ENCODE results near the gene BCL11B. TPM values are rescaled to one million over a fixed set of nuclear protein-coding genes. Genes with fewer than 3 reads are reported as not detected.

The BCL11B gene
- polyA plus RNA-seq, 4 donors: 0.45 to 5.1 (median 1.5) TPM

- WGBS, 3 donors: 40 to 60% (median 53%) methylated on average over 5 of the region's 5 CpGs
- Histone ChIP-seq H3K4me3 (ENCODE audit: low read depth in 1 of 3, low read length in 3 of 3) (no peak overlapping the region), H3K9me3 (ENCODE audit: control insufficient read depth in 2 of 2, insufficient read depth in 1 of 2, low read depth in 1 of 2, low read length in 1 of 2) (no peaks in the 10 kb centered on the region), H3K4me1 (ENCODE audit: control insufficient read depth in 3 of 3, insufficient read depth in 2 of 3, low read depth in 1 of 3, low read length in 2 of 3) (peaks cover 0 to 9% (median 2%) of the 10 kb centered on the region in 3 donors), H3K27me3 (ENCODE audit: control insufficient read depth in 3 of 3, insufficient read depth in 3 of 3, low read length in 3 of 3) (peaks cover 0 to 7% (median 6%) of the 10 kb centered on the region in 3 donors), H3K36me3 (ENCODE audit: control insufficient read depth in 3 of 3, insufficient read depth in 2 of 3, low read depth in 1 of 3, low read length in 3 of 3) (peaks cover 0 to 38% (median 4%) of the 10 kb centered on the region in 3 donors), H3K27ac (ENCODE audit: low read depth in 1 of 3, low read length in 2 of 3) (peak overlapping the region in 1 of 3 donors; percentile 22)
- no peak for FAIRE-seq
- no peak for DNase-seq
Measured at GRCh38 chr14:99250636-99251208, 21.3 kb downstream of the BCL11B start.

- WGBS, 3 donors: 80 to 90% (median 88%) methylated on average over 6 of the region's 6 CpGs
- Histone ChIP-seq H3K27me3 (ENCODE audit: control insufficient read depth in 3 of 3, insufficient read depth in 3 of 3, low read length in 3 of 3) (peaks cover 0 to 7% (median 6%) of the 10 kb centered on the region in 3 donors), H3K9me3 (ENCODE audit: control insufficient read depth in 2 of 2, insufficient read depth in 1 of 2, low read depth in 1 of 2, low read length in 1 of 2) (no peaks in the 10 kb centered on the region), H3K4me1 (ENCODE audit: control insufficient read depth in 3 of 3, insufficient read depth in 2 of 3, low read depth in 1 of 3, low read length in 2 of 3) (peaks cover 0 to 9% (median 2%) of the 10 kb centered on the region in 3 donors), H3K36me3 (ENCODE audit: control insufficient read depth in 3 of 3, insufficient read depth in 2 of 3, low read depth in 1 of 3, low read length in 3 of 3) (peaks cover 0 to 33% (median 1%) of the 10 kb centered on the region in 3 donors), H3K4me3 (ENCODE audit: low read depth in 1 of 3, low read length in 3 of 3) (no peak overlapping the region), H3K27ac (ENCODE audit: low read depth in 1 of 3, low read length in 2 of 3) (no peak overlapping the region)
- DNase-seq (no peak), FAIRE-seq (no peak)
Measured at GRCh38 chr14:99249389-99249788, 22.6 kb downstream of the BCL11B start.

- 47 to 67% (median 64%) methylated on average over 5 of the region's 5 CpGs for WGBS, 3 donors
- FAIRE-seq (no peak), DNase-seq (no peak)
- Histone ChIP-seq H3K4me1 (ENCODE audit: control insufficient read depth in 3 of 3, insufficient read depth in 2 of 3, low read depth in 1 of 3, low read length in 2 of 3) (peaks cover 0 to 9% (median 2%) of the 10 kb centered on the region in 3 donors), H3K27me3 (ENCODE audit: control insufficient read depth in 3 of 3, insufficient read depth in 3 of 3, low read length in 3 of 3) (peaks cover 0 to 7% (median 6%) of the 10 kb centered on the region in 3 donors), H3K36me3 (ENCODE audit: control insufficient read depth in 3 of 3, insufficient read depth in 2 of 3, low read depth in 1 of 3, low read length in 3 of 3) (peaks cover 0 to 27% (median 0%) of the 10 kb centered on the region in 3 donors), H3K9me3 (ENCODE audit: control insufficient read depth in 2 of 2, insufficient read depth in 1 of 2, low read depth in 1 of 2, low read length in 1 of 2) (no peaks in the 10 kb centered on the region), H3K4me3 (ENCODE audit: low read depth in 1 of 3, low read length in 3 of 3) (no peak overlapping the region), H3K27ac (ENCODE audit: low read depth in 1 of 3, low read length in 2 of 3) (peak overlapping the region in 1 of 3 donors; percentile 11)
Measured at GRCh38 chr14:99248761-99249171, 23.2 kb downstream of the BCL11B start.

GRCh38 chr14:99247772-99248171, 24.2 kb downstream of the BCL11B start:
- Histone ChIP-seq H3K4me3 (ENCODE audit: low read depth in 1 of 3, low read length in 3 of 3) (no peak overlapping the region), H3K36me3 (ENCODE audit: control insufficient read depth in 3 of 3, insufficient read depth in 2 of 3, low read depth in 1 of 3, low read length in 3 of 3) (peaks cover 0 to 17% (median 0%) of the 10 kb centered on the region in 3 donors), H3K4me1 (ENCODE audit: control insufficient read depth in 3 of 3, insufficient read depth in 2 of 3, low read depth in 1 of 3, low read length in 2 of 3) (peaks cover 0 to 9% (median 2%) of the 10 kb centered on the region in 3 donors), H3K27me3 (ENCODE audit: control insufficient read depth in 3 of 3, insufficient read depth in 3 of 3, low read length in 3 of 3) (peaks cover 0 to 6% (median 3%) of the 10 kb centered on the region in 3 donors), H3K9me3 (ENCODE audit: control insufficient read depth in 2 of 2, insufficient read depth in 1 of 2, low read depth in 1 of 2, low read length in 1 of 2) (no peaks in the 10 kb centered on the region), H3K27ac (ENCODE audit: low read depth in 1 of 3, low read length in 2 of 3) (peak overlapping the region in 2 of 3 donors; percentile 11 to 58)
- DNase-seq: no peak
- WGBS, 3 donors: 79 to 85% (median 81%) methylated on average over 6 of the region's 6 CpGs
- no peak for FAIRE-seq

- H3K4me1 ChIP-seq (ENCODE audit: control insufficient read depth in 3 of 3, insufficient read depth in 2 of 3, low read depth in 1 of 3, low read length in 2 of 3): peaks cover 0 to 9% (median 2%) of the 10 kb centered on the region in 3 donors
- H3K27ac ChIP-seq (ENCODE audit: low read depth in 1 of 3, low read length in 2 of 3): peak overlapping the region in 2 of 3 donors; percentile 58 to 65
- H3K36me3 ChIP-seq (ENCODE audit: control insufficient read depth in 3 of 3, insufficient read depth in 2 of 3, low read depth in 1 of 3, low read length in 3 of 3): peaks cover 0 to 19% (median 0%) of the 10 kb centered on the region in 3 donors
- FAIRE-seq: no peak
- WGBS, 3 donors: 48 to 71% (median 62%) methylated on average over 9 of the region's 9 CpGs
- DNase-seq: no peak
- H3K4me3 ChIP-seq (ENCODE audit: low read depth in 1 of 3, low read length in 3 of 3): peak overlapping the region in 1 of 3 donors; percentile 37
- peaks cover 0 to 6% (median 3%) of the 10 kb centered on the region in 3 donors for H3K27me3 ChIP-seq (ENCODE audit: control insufficient read depth in 3 of 3, insufficient read depth in 3 of 3, low read length in 3 of 3)
- no peaks in the 10 kb centered on the region for H3K9me3 ChIP-seq (ENCODE audit: control insufficient read depth in 2 of 2, insufficient read depth in 1 of 2, low read depth in 1 of 2, low read length in 1 of 2)
Measured at GRCh38 chr14:99247101-99247729, 24.8 kb downstream of the BCL11B start.

GRCh38 chr14:99246536-99247097, 25.4 kb downstream of the BCL11B start:
- no peak for FAIRE-seq
- DNase-seq: peak in 1 of 2 donors; percentile 26
- peak overlapping the region in 2 of 3 donors; percentile 58 to 65 for H3K27ac ChIP-seq (ENCODE audit: low read depth in 1 of 3, low read length in 2 of 3)
- WGBS, 3 donors: 19 to 46% (median 44%) methylated on average over 40 of the region's 40 CpGs
- H3K4me1 ChIP-seq (ENCODE audit: control insufficient read depth in 3 of 3, insufficient read depth in 2 of 3, low read depth in 1 of 3, low read length in 2 of 3): peaks cover 0 to 9% (median 2%) of the 10 kb centered on the region in 3 donors
- H3K9me3 ChIP-seq (ENCODE audit: control insufficient read depth in 2 of 2, insufficient read depth in 1 of 2, low read depth in 1 of 2, low read length in 1 of 2): no peaks in the 10 kb centered on the region
- peaks cover 0 to 20% (median 0%) of the 10 kb centered on the region in 3 donors for H3K36me3 ChIP-seq (ENCODE audit: control insufficient read depth in 3 of 3, insufficient read depth in 2 of 3, low read depth in 1 of 3, low read length in 3 of 3)
- peak overlapping the region in 2 of 3 donors; percentile 18 to 37 for H3K4me3 ChIP-seq (ENCODE audit: low read depth in 1 of 3, low read length in 3 of 3)
- H3K27me3 ChIP-seq (ENCODE audit: control insufficient read depth in 3 of 3, insufficient read depth in 3 of 3, low read length in 3 of 3): peaks cover 0 to 6% (median 3%) of the 10 kb centered on the region in 3 donors

GRCh38 chr14:99245564-99246511, 26.2 kb downstream of the BCL11B start:
- H3K9me3 ChIP-seq (ENCODE audit: control insufficient read depth in 2 of 2, insufficient read depth in 1 of 2, low read depth in 1 of 2, low read length in 1 of 2): no peaks in the 10 kb centered on the region
- H3K27ac ChIP-seq (ENCODE audit: low read depth in 1 of 3, low read length in 2 of 3): peak overlapping the region in 2 of 3 donors; percentile 58 to 65
- FAIRE-seq: no peak
- H3K4me1 ChIP-seq (ENCODE audit: control insufficient read depth in 3 of 3, insufficient read depth in 2 of 3, low read depth in 1 of 3, low read length in 2 of 3): peaks cover 0 to 9% (median 2%) of the 10 kb centered on the region in 3 donors
- peaks cover 0 to 20% (median 0%) of the 10 kb centered on the region in 3 donors for H3K36me3 ChIP-seq (ENCODE audit: control insufficient read depth in 3 of 3, insufficient read depth in 2 of 3, low read depth in 1 of 3, low read length in 3 of 3)
- H3K4me3 ChIP-seq (ENCODE audit: low read depth in 1 of 3, low read length in 3 of 3): peak overlapping the region in 2 of 3 donors; percentile 18 to 37
- 16 to 31% (median 21%) methylated on average over 66 to 83 of the region's 83 CpGs for WGBS, 3 donors
- peak in 1 of 2 donors; percentile 61 for DNase-seq
- H3K27me3 ChIP-seq (ENCODE audit: control insufficient read depth in 3 of 3, insufficient read depth in 3 of 3, low read length in 3 of 3): peaks cover 0 to 6% (median 3%) of the 10 kb centered on the region in 3 donors
